HG03159 (cell line): ENCODE measurements around the gene BMERB1.

Experiments
- ATAC-seq: cut with Tn5 transposase; IDR thresholded peaks from one replicate; pipeline ENCODE4 v1.9.1; 2021; ENCODE audit warnings: mild to moderate bottlenecking, moderate library complexity; ENCODE audit not compliant: unreplicated experiment

Gene BMERB1

DNA sequence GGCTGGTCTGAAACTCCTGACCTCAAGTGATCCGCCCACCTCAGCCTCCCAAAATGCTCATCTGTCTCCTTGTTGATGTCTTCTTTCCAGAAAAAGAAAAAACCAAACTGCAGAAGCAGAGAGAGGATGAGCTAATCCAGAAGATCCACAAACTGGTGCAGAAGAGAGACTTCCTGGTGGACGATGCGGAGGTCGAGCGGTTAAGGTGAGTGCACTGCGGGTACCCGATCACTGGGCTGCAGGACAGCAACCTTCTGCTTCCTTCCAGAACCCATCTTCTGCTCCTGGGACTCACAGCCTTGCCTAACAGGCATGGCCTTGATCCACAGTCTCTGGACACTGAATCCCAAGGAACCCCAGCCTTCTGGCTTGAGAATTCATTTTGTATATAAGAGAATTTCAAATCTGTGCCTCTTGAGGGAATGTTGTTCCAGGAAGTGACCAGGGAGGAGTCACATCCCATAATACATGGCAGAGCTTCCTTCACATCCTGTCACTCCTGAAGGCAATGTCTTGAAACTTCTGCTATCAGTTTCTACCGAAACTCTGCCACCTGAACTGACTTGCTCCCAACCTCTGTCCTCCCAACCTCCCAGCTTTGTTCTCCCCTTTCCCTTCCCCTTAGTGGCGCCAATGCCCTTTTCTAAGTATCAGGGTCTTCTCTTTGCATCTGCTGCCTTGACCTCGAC lies 146.9 kb downstream of the BMERB1 start:
- no peak for ATAC-seq

- ATAC-seq: no peak
Observed at GRCh38 chr16:15583526-15583925, 149.1 kb downstream of the BMERB1 start.

DNA sequence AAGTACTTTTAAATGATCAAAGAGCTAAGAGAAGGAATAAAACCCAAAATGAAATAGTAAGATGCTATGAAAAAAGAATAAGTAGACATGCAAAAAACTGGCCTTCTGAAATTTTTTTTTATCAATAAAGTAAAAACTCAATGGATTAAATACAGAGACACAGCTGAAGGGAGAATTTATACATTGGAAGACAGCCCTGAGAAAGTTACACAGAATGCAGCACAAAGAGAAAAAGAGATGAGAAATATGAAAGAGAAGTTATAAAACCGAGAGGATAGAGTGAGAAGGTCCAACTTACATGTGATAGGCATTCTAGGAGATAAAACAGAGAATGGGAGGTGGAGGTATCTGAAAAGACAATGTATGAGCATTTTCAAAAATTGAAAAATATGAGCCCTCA lies 151.6 kb downstream of the BMERB1 start:
- ATAC-seq: no peak

DNA sequence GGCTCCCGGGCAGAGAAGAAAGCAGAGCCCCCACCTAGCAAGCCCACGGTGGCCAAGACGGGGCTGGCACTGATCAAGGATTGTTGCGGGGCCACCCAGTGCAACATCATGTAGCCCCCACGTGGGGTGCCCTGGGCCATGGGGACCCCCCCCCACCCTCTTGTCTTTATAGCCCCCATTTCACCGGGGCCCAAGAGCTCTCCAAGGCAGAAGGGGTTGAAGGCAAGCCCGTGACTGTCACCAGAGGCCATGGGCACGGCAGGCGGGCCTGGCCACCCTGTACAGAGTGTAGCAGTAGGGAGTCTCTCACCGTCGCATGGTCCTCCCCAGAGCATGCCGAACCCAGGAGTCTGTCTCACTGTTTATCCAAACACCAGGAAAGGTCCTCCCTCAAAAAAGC lies 152.3 kb downstream of the BMERB1 start:
- no peak for ATAC-seq

GRCh38 chr16:15587152-15587825 lies 152.9 kb downstream of the BMERB1 start:
- ATAC-seq: no peak

GRCh38 chr16:15592324-15592723 lies 157.9 kb downstream of the BMERB1 start:
- no peak for ATAC-seq

- no peak for ATAC-seq
Observed at GRCh38 chr16:15593235-15593634, 158.8 kb downstream of the BMERB1 start.

- ATAC-seq: no peak
Observed at GRCh38 chr16:15594711-15595320, 160.4 kb downstream of the BMERB1 start.

DNA sequence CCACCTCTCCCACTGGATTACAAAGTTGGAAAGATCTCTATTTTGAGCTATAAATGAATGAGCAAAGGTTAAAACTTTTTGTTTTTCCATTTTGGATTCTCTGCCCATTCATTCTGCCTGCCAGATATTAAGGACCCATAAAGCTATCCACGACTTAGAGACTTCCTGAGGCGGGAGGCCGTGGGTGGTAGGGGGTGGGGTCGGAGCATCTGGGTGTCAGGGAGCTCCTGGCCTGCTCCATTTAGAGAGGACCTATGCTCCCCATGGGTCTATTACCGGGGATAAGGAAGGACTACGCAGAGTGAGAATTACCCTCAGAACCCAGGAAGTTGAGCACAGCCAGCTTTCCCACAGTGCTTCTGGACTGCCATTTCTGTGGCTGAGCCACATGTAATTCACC lies 162.7 kb downstream of the BMERB1 start:
- ATAC-seq: no peak

- ATAC-seq: no peak
Observed at GRCh38 chr16:15597822-15598647, 163.6 kb downstream of the BMERB1 start.

DNA sequence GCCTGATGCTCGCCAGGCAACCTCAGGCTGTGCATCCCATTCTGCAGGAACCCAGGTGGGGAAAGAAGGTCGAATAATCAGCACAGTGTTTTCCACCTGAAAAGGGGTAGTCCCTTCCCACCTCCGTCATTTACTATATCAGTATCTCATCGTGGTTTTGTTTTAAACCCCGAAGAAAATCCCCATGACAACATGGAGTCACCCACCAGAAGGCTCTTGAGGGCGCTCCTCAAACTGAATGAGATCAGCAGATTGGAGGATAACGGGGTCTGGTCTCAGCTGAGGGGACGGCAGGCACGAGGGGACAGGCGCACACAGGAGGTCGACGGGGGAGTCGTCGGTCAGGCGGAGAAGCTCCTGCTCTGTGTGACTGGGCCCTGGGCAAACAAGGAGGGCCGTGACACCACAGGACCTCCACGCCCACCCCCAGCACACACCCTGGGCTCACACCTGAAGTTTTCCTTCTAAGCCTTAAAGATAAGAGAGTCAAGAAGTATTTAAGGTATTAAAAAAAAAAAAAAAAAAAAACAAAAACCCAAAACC lies 164.3 kb downstream of the BMERB1 start:
- ATAC-seq: no peak

GRCh38 chr16:15599303-15600070 lies 165.1 kb downstream of the BMERB1 start:
- ATAC-seq: no peak

DNA sequence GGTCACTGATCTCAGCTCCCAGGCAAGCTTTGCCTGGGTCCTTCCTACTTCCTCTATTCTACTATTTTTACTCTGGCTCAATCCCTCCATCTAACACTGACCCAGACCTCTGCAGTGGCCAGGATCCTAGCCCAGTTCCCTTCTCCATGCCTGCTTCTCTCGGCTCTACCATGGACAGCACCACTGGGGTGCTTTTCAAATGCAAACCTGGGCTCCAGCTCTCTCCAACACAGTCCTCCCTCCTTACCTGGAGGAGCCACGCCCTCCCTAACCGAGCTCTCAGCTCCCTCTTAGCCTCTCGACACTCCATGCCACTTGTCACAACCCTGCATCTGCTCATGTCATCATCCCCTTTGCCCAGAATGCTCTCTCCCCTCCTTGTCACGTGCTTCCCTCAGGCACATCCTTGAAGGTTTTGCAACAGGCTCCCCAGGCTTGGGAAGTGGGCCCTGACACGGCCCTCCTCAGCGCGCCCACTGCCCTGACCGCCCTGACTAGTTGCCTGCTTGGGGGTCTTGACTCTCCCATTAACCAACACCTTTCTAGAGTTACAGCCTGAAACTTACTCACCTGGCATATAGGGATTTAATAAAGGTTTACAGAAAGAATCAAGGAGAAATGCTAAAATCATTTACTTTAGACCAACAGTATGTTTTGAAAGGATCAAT lies 167.0 kb downstream of the BMERB1 start:
- ATAC-seq: no peak

GRCh38 chr16:15602285-15603044 lies 168.1 kb downstream of the BMERB1 start:
- no peak for ATAC-seq

DNA sequence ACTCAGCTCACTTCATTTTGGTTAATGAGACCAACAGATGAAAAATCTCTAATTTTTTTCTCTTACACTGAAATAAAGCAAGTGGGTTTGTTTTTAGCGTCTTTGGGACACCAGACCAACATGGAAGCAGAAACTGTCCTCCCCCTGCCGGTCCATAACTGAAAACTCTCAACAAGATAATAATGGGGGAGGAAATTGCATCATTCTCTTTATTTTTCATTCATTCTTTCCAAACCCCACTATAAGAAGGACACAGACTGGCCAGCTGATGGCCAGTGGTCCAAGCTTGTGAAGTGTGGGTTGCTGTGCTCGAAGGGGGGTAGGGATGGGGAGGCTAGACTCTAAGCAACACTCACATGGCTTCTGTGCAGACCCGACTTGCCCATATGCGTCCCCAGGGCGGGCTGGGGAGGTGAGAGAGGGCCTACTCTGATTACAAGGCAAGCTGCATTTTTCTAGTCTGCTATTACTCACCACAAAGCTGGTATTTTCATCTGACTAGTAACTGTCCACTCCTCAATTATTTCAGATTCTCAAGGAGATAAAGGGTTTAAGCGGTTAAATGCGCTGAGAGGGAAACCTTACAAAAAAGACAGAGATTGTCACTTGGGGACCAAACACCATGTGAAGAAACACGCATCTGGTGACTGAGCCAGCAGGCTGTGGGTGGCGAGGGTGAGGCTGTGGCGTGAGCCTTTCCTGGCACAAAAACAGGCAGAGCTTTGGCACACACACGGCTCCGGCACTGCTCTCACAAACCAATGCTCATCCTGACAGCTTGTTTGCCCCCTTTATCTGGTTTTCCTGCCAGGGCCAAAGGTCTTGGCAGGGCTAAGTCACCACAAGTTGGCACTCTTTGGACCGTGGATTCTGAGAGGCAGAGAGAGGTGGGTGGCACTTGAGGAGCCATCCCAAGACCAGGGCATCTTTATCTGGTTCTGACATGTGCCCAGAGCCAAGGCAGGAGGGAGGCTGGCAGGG lies 170.4 kb downstream of the BMERB1 start:
- ATAC-seq: no peak

GRCh38 chr16:15605839-15606517 lies 171.6 kb downstream of the BMERB1 start:
- ATAC-seq: no peak

DNA sequence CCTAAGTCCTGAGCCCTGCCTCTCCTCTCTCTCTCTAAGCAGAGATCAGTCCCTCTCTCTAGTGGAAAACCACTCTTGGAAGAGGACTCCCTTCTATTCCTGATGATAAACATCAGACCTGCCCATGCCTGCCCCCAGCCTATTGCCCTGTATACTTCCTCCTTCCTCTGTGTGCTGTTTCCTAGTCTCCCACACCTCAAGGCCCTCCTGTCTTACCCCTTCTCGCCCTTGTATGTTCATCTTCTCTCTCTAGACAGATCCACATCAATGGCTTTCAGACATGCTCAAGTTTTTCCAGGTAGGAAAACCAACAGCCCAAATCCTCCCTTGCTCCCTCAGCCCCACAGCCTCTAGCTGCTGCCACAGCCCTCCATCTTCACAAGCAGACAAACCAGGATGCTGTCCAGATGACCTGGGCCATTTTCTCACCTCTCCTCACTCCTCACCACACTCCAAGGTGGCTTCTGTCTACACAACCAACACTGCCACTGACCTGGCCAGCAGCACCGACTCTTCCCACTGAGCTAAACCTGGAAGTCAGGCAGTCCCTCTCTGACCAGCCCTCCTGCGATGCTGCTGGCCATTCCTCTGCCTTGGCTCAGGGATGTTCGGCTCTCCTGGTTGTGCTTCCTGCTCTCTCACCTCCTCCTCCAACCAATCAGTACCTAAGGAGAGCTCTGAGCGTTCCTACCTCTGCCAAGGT lies 172.3 kb downstream of the BMERB1 start:
- ATAC-seq: no peak
